Mesenchymal stem cell (in vitro differentiated cells and primary cell): ENCODE data around the gene CFAP65. TPM values are rescaled to one million over a fixed set of nuclear protein-coding genes. Genes with fewer than 3 reads are reported as not detected.
A peak's percentile ranks its signal among the peaks of the same experiment; 100 is the strongest.

Source experiments
- DNase-seq: peaks from one replicate; pipeline ENCODE4 v3.0.0-alpha.2; 2013
- H2AFZ ChIP-seq: one replicate; pipeline ENCODE4 v1.6.1; 2013; ENCODE audit warnings: low read depth, mild to moderate bottlenecking, control low read depth, inconsistent platforms, low read length, moderate library complexity
- H2AK5ac ChIP-seq: 2 replicates; pipeline ENCODE4 v1.6.1; 2013; ENCODE audit warnings: low read length, moderate library complexity, mild to moderate bottlenecking, inconsistent platforms; ENCODE audit not compliant: severe bottlenecking
- H2BK120ac ChIP-seq: one replicate; pipeline ENCODE4 v1.6.1; 2013; ENCODE audit warnings: low read depth, mild to moderate bottlenecking, inconsistent platforms, low read length, moderate library complexity
- H2BK12ac ChIP-seq, 2 experiments: one replicate each; pipeline ENCODE4 v1.6.1; 2013; ENCODE audit warnings: inconsistent platforms in 2 of 2, low read length in 2 of 2, mild to moderate bottlenecking in 2 of 2, moderate library complexity in 2 of 2, control low read depth in 1 of 2
- H2BK15ac ChIP-seq: one replicate; pipeline ENCODE4 v1.6.1; 2013; ENCODE audit warnings: mild to moderate bottlenecking, low read depth, inconsistent platforms; ENCODE audit not compliant: poor library complexity, severe bottlenecking
- H2BK5ac ChIP-seq: 2 replicates; pipeline ENCODE4 v1.6.1; 2013; ENCODE audit warnings: low read depth, mild to moderate bottlenecking, low read length, control low read depth, inconsistent platforms; ENCODE audit not compliant: poor library complexity, severe bottlenecking
- H3K14ac ChIP-seq, 2 experiments: one replicate each; pipeline ENCODE4 v1.6.1; 2013; ENCODE audit warnings: inconsistent platforms in 2 of 2, low read length in 2 of 2, control low read depth in 1 of 2, mild to moderate bottlenecking in 1 of 2, moderate library complexity in 1 of 2
- H3K18ac ChIP-seq, 2 experiments: one replicate each; pipeline ENCODE4 v1.6.1; 2013; ENCODE audit warnings: inconsistent platforms in 2 of 2, low read length in 2 of 2, control low read depth in 1 of 2, low read depth in 1 of 2, mild to moderate bottlenecking in 1 of 2
- H3K23ac ChIP-seq, 2 experiments: one replicate each; pipeline ENCODE4 v1.6.1; 2013; ENCODE audit warnings: inconsistent platforms in 2 of 2, low read length in 2 of 2, mild to moderate bottlenecking in 2 of 2, moderate library complexity in 2 of 2, control low read depth in 1 of 2
- H3K27ac ChIP-seq: 2 replicates; pipeline ENCODE4 v1.5.1; 2013; ENCODE audit warnings: mild to moderate bottlenecking, moderate library complexity, low read length, control low read depth, inconsistent platforms; ENCODE audit not compliant: poor library complexity, severe bottlenecking
- H3K27me3 ChIP-seq, 2 experiments: 2 replicates each; pipeline versions ENCODE4 v1.6.1 to v1.7.0; 2013; ENCODE audit warnings: low read length in 2 of 2, mild to moderate bottlenecking in 2 of 2, moderate library complexity in 2 of 2, control low read depth in 1 of 2, inconsistent platforms in 1 of 2; ENCODE audit not compliant: control insufficient read depth in 1 of 2, insufficient read depth in 1 of 2
- H3K36me3 ChIP-seq, 2 experiments: 2 replicates each; pipeline versions ENCODE4 v1.6.1 to v1.7.0; 2013; ENCODE audit warnings: low read length in 2 of 2, control low read depth in 1 of 2, inconsistent platforms in 1 of 2, low read depth in 1 of 2, mild to moderate bottlenecking in 1 of 2; ENCODE audit not compliant: insufficient read depth in 2 of 2, control insufficient read depth in 1 of 2
- H3K4ac ChIP-seq, 2 experiments: one replicate each; pipeline ENCODE4 v1.6.1; 2013; ENCODE audit warnings: inconsistent platforms in 2 of 2, low read length in 2 of 2, mild to moderate bottlenecking in 2 of 2, moderate library complexity in 2 of 2, control low read depth in 1 of 2, low read depth in 1 of 2
- H3K4me1 ChIP-seq: 2 replicates; pipeline ENCODE4 v1.6.1; 2013; ENCODE audit warnings: low read depth, low read length, control low read depth; ENCODE audit not compliant: control insufficient read depth, insufficient read depth
- H3K4me2 ChIP-seq: 2 replicates; pipeline ENCODE4 v1.6.1; 2013; ENCODE audit warnings: low read length, mild to moderate bottlenecking, inconsistent platforms; ENCODE audit not compliant: poor library complexity, severe bottlenecking
- H3K4me3 ChIP-seq, 2 experiments: 2 replicates each; pipeline versions ENCODE4 v1.5.1 to v1.7.0; 2013; ENCODE audit warnings: low read length in 2 of 2, mild to moderate bottlenecking in 2 of 2, control low read depth in 1 of 2, low read depth in 1 of 2; ENCODE audit not compliant: insufficient read depth in 1 of 2
- H3K79me1 ChIP-seq: replicated peaks from 2 replicates; pipeline ENCODE4 v1.6.1; 2013; ENCODE audit warnings: mild to moderate bottlenecking, control low read depth, low read length, inconsistent platforms; ENCODE audit not compliant: poor library complexity, severe bottlenecking
- H3K9ac ChIP-seq: 2 replicates; pipeline ENCODE4 v1.7.0; 2013; ENCODE audit warnings: mild to moderate bottlenecking, low read length, moderate library complexity
- H3K9me3 ChIP-seq: 2 replicates; pipeline ENCODE4 v1.7.0; 2013; ENCODE audit warnings: mild to moderate bottlenecking, low read length; ENCODE audit not compliant: control insufficient read depth
- H4K8ac ChIP-seq: one replicate; pipeline ENCODE4 v1.6.1; 2013; ENCODE audit warnings: inconsistent platforms, mild to moderate bottlenecking, low read length, moderate library complexity
- H4K91ac ChIP-seq: one replicate; pipeline ENCODE4 v1.6.1; 2013; ENCODE audit warnings: mild to moderate bottlenecking, low read length, inconsistent platforms
- WGBS: methylation state at CpG from one replicate; pipeline ENCODE4 v1.1.7; 2013; ENCODE audit warnings: mixed read lengths; 5-methylcytosine and 5-hydroxymethylcytosine counted together
- polyA plus RNA-seq, 2 experiments: library from polyadenylated mRNA; stranded (reverse); fragments of 200-250 nt; gene quantifications; one replicate each; pipeline ENCODE4 v1.2.3, GENCODE V29; 2013

Gene CFAP65
- 0.01 TPM for polyA plus RNA-seq (2013, experiment 1 of 2)
- not detected for polyA plus RNA-seq (2013, experiment 2 of 2)

- no peaks in the 10 kb centered on the region for H3K79me1 ChIP-seq
- H2BK5ac ChIP-seq: no peak within 1 kb of the TSS
- no peak within 1 kb of the TSS for H4K8ac ChIP-seq
- H4K91ac ChIP-seq: no peak within 1 kb of the TSS
- peak within 1 kb of the TSS; percentile 71 for H3K4me2 ChIP-seq
- peak within 1 kb of the TSS; percentile 42 for H3K9ac ChIP-seq
- H3K23ac ChIP-seq: no peak within 1 kb of the TSS
- no peak within 1 kb of the TSS for H3K14ac ChIP-seq
- no peak within 1 kb of the TSS for H2BK120ac ChIP-seq
- H3K4ac ChIP-seq: no peak within 1 kb of the TSS
- H3K4me1 ChIP-seq: peaks cover 2% of the 10 kb centered on the region
- no peak within 1 kb of the TSS for H2BK12ac ChIP-seq
- H3K36me3 ChIP-seq: no peaks in the 10 kb centered on the region
- no peak within 1 kb of the TSS for H3K18ac ChIP-seq
- H3K9me3 ChIP-seq: no peaks in the 10 kb centered on the region
- H3K27ac ChIP-seq: no peak within 1 kb of the TSS
- H3K4me3 ChIP-seq: peak within 1 kb of the TSS; percentile 24 to 80
- H3K27me3 ChIP-seq: peaks cover 74 to 86% of the 10 kb centered on the region in 2 experiments
- DNase-seq: peak; percentile 50
- no peak within 1 kb of the TSS for H2BK15ac ChIP-seq
- no peak within 1 kb of the TSS for H2AK5ac ChIP-seq
- WGBS: 3% methylated on average over 21 of the region's 21 CpGs
- peak within 1 kb of the TSS; percentile 83 for H2AFZ ChIP-seq
Observed at GRCh38 chr2:219041252-219041651, at the start of gene CFAP65. Gene CFAP65 (minus strand): TSS chr2:219041516. CDS start chr2:219039048, 2,468 bp downstream.

GRCh38 chr2:219090436-219091299 lies 49.4 kb upstream of the CFAP65 start:
- Histone ChIP-seq H3K9me3 (peaks cover 7% of the 10 kb centered on the region), H3K23ac (no peak overlapping the region), H3K4me3 (no peak overlapping the region), H3K4me2 (no peak overlapping the region), H4K8ac (no peak overlapping the region), H3K4me1 (no peaks in the 10 kb centered on the region), H2BK15ac (no peak overlapping the region), H2BK5ac (no peak overlapping the region), H3K27me3 (no peaks in the 10 kb centered on the region), H3K79me1 (no peaks in the 10 kb centered on the region), H2AK5ac (no peak overlapping the region), H3K18ac (no peak overlapping the region), H3K9ac (no peak overlapping the region), H3K27ac (no peak overlapping the region), H4K91ac (no peak overlapping the region), H3K36me3 (peaks cover 0 to 4% of the 10 kb centered on the region in 2 experiments), H2AFZ (no peak overlapping the region), H2BK12ac (no peak overlapping the region), H3K4ac (no peak overlapping the region), H3K14ac (no peak overlapping the region), H2BK120ac (no peak overlapping the region)
- DNase-seq: no peak
- 60% methylated on average over 4 of the region's 4 CpGs for WGBS

GRCh38 chr2:219089330-219089729 lies 48.0 kb upstream of the CFAP65 start:
- H3K79me1 ChIP-seq: no peaks in the 10 kb centered on the region

GRCh38 chr2:219087848-219088247 lies 46.5 kb upstream of the CFAP65 start:
- no peak overlapping the region for H3K27ac ChIP-seq
- H3K18ac ChIP-seq: no peak overlapping the region
- no peaks in the 10 kb centered on the region for H3K27me3 ChIP-seq
- no peak overlapping the region for H3K4ac ChIP-seq
- peaks cover 7% of the 10 kb centered on the region for H3K9me3 ChIP-seq
- no peak overlapping the region for H2BK12ac ChIP-seq
- H3K36me3 ChIP-seq: peaks cover 0 to 4% of the 10 kb centered on the region in 2 experiments
- H3K9ac ChIP-seq: no peak overlapping the region
- H3K4me3 ChIP-seq: no peak overlapping the region
- no peaks in the 10 kb centered on the region for H3K4me1 ChIP-seq
- no peak overlapping the region for H3K14ac ChIP-seq
- no peak overlapping the region for H2BK120ac ChIP-seq
- H3K23ac ChIP-seq: no peak overlapping the region
- H2BK5ac ChIP-seq: no peak overlapping the region
- no peak overlapping the region for H4K91ac ChIP-seq
- no peak overlapping the region for H2AK5ac ChIP-seq
- H3K79me1 ChIP-seq: no peaks in the 10 kb centered on the region
- H3K4me2 ChIP-seq: no peak overlapping the region
- DNase-seq: no peak
- no CpG with 5 or more reads among the region's 1 CpG for WGBS
- no peak overlapping the region for H2AFZ ChIP-seq
- no peak overlapping the region for H2BK15ac ChIP-seq
- H4K8ac ChIP-seq: no peak overlapping the region

More at GRCh38 chr2:219089330-219089729, 48.0 kb upstream of the CFAP65 start:
- H3K36me3 ChIP-seq: peaks cover 0 to 4% of the 10 kb centered on the region in 2 experiments
- WGBS: 100% methylated on average over 3 of the region's 4 CpGs
- no peak overlapping the region for H2BK15ac ChIP-seq
- no peak overlapping the region for H3K4ac ChIP-seq
- H4K8ac ChIP-seq: no peak overlapping the region
- H3K4me3 ChIP-seq: no peak overlapping the region
- no peak overlapping the region for H2AK5ac ChIP-seq
- peaks cover 7% of the 10 kb centered on the region for H3K9me3 ChIP-seq
- H2BK5ac ChIP-seq: no peak overlapping the region
- H3K27me3 ChIP-seq: no peaks in the 10 kb centered on the region
- H2AFZ ChIP-seq: no peak overlapping the region
- H3K18ac ChIP-seq: no peak overlapping the region
- H2BK120ac ChIP-seq: no peak overlapping the region
- no peak overlapping the region for H3K23ac ChIP-seq
- H2BK12ac ChIP-seq: no peak overlapping the region
- H3K4me2 ChIP-seq: no peak overlapping the region
- DNase-seq: no peak
- H3K14ac ChIP-seq: no peak overlapping the region
- no peak overlapping the region for H4K91ac ChIP-seq
- H3K9ac ChIP-seq: no peak overlapping the region
- H3K4me1 ChIP-seq: no peaks in the 10 kb centered on the region
- no peak overlapping the region for H3K27ac ChIP-seq
